Suprapubic skin (tissue), 4 donors: ENCODE results near the gene BRICD5. TPM values are rescaled to one million over a fixed set of nuclear protein-coding genes. Genes with fewer than 3 reads are reported as not detected.

Source experiments
- DNase-seq, 2 donors: peaks; one replicate each; pipeline ENCODE4 v3.0.0-alpha.2; 2019; ENCODE audit warnings: low spot score in 2 of 2
- H3K27ac ChIP-seq: fragments of 200-600 bp; sonication (generic); one replicate; pipeline ENCODE4 v1.5.1; 2019
- H3K27me3 ChIP-seq: fragments of 200-600 bp; sonication (generic); one replicate; pipeline ENCODE4 v1.5.1; 2019
- H3K36me3 ChIP-seq: fragments of 200-600 bp; sonication (generic); one replicate; pipeline ENCODE4 v1.5.1; 2019
- H3K4me1 ChIP-seq: fragments of 200-600 bp; sonication (generic); one replicate; pipeline ENCODE4 v1.5.1; 2019
- H3K4me3 ChIP-seq: fragments of 200-600 bp; sonication (generic); one replicate; pipeline ENCODE4 v1.5.1; 2019; ENCODE audit warnings: mild to moderate bottlenecking
- H3K9me3 ChIP-seq: fragments of 200-600 bp; sonication (generic); one replicate; pipeline ENCODE4 v1.5.1; 2019
- CTCF ChIP-seq, 2 donors: fragments of 200-600 bp in 1 of 2; fragments of 450-650 bp in 1 of 2; sonication (generic) in 1 of 2; IDR thresholded peaks; one replicate each; pipeline ENCODE4 v1.5.1; 2016 to 2019; ENCODE audit warnings: antibody characterized with exemption in 2 of 2, mild to moderate bottlenecking in 1 of 2, moderate library complexity in 1 of 2
- EP300 ChIP-seq: sonication (generic); formaldehyde crosslinking; IDR thresholded peaks from one replicate; pipeline ENCODE4 v1.6.1; 2017; ENCODE audit warnings: antibody characterized with exemption
- POLR2A ChIP-seq, 2 donors: fragments of 450-650 bp; IDR thresholded peaks; one replicate each; pipeline ENCODE4 v1.6.1; 2017; ENCODE audit warnings: antibody characterized with exemption in 2 of 2, mild to moderate bottlenecking in 2 of 2, moderate library complexity in 2 of 2
- POLR2AphosphoS5 ChIP-seq, 3 donors: sonication (generic); formaldehyde crosslinking; IDR thresholded peaks; one replicate each; pipeline ENCODE4 v1.6.1; 2017; ENCODE audit warnings: antibody characterized with exemption in 3 of 3
- WGBS: methylation state at CpG from one replicate; pipeline ENCODE4 v1.1.5; 2018; 5-methylcytosine and 5-hydroxymethylcytosine counted together
- total RNA-seq, 4 donors: library from RNA; depleted of rRNA; stranded (reverse); fragments of >200 nt; gene quantifications; one replicate each; pipeline ENCODE4 v1.1.0, GENCODE V29; 2016

The BRICD5 gene
- total RNA-seq, 4 donors from 2014 or later, result 2.2 to 10.0 (median 3.2) TPM

- no peak for DNase-seq
- 81% methylated on average over 17 of the region's 17 CpGs for WGBS
- no peak for TF ChIP-seq POLR2A (IDR thresholded peaks at IDR 0.05)
- no peak for TF ChIP-seq POLR2AphosphoS5 (IDR thresholded peaks at IDR 0.05)
- no peak for TF ChIP-seq CTCF (IDR thresholded peaks at IDR 0.05)
- TF ChIP-seq EP300, result no peak
- no peaks in the 10 kb centered on the region for H3K27me3 ChIP-seq
- peaks cover 17% of the 10 kb centered on the region for H3K4me1 ChIP-seq
- H3K9me3 ChIP-seq, result no peaks in the 10 kb centered on the region
- H3K4me3 ChIP-seq, result no peak overlapping the region
- H3K36me3 ChIP-seq, result no peaks in the 10 kb centered on the region
- no peak overlapping the region for H3K27ac ChIP-seq
Observed at GRCh38 chr16:2187212-2187611, 23.5 kb downstream of the BRICD5 start.

- no peaks in the 10 kb centered on the region for H3K36me3 ChIP-seq
- H3K27me3 ChIP-seq, result no peaks in the 10 kb centered on the region
- WGBS, result no CpG with 5 or more reads among the region's 20 CpGs
- no peak overlapping the region for H3K27ac ChIP-seq
- H3K4me3 ChIP-seq, result no peak overlapping the region
- DNase-seq, result no peak
- H3K9me3 ChIP-seq, result no peaks in the 10 kb centered on the region
- TF ChIP-seq POLR2A (IDR thresholded peaks at IDR 0.05) (no peak), EP300 (no peak), CTCF (IDR thresholded peaks at IDR 0.05) (no peak), POLR2AphosphoS5 (IDR thresholded peaks at IDR 0.05) (no peak)
- peaks cover 21% of the 10 kb centered on the region for H3K4me1 ChIP-seq
Observed at GRCh38 chr16:2186505-2186904, 24.2 kb downstream of the BRICD5 start.

- DNase-seq, result no peak
- no peak overlapping the region for H3K4me3 ChIP-seq
- H3K27me3 ChIP-seq, result no peaks in the 10 kb centered on the region
- no peak overlapping the region for H3K27ac ChIP-seq
- TF ChIP-seq EP300 (no peak), POLR2A (IDR thresholded peaks at IDR 0.05) (no peak)
- WGBS, result 89% methylated on average over 13 of the region's 13 CpGs
- no peaks in the 10 kb centered on the region for H3K36me3 ChIP-seq
- peaks cover 17% of the 10 kb centered on the region for H3K4me1 ChIP-seq
- H3K9me3 ChIP-seq, result no peaks in the 10 kb centered on the region
Observed at GRCh38 chr16:2186064-2186463, 24.6 kb downstream of the BRICD5 start.

- H3K27ac ChIP-seq, result no peak overlapping the region
- 93% methylated on average over 6 of the region's 20 CpGs for WGBS
- H3K9me3 ChIP-seq, result no peaks in the 10 kb centered on the region
- no peak for DNase-seq
- peaks cover 7% of the 10 kb centered on the region for H3K4me1 ChIP-seq
- no peaks in the 10 kb centered on the region for H3K27me3 ChIP-seq
- H3K36me3 ChIP-seq, result no peaks in the 10 kb centered on the region
- H3K4me3 ChIP-seq, result no peak overlapping the region
- TF ChIP-seq POLR2A (IDR thresholded peaks at IDR 0.05) (no peak), EP300 (no peak), CTCF (IDR thresholded peaks at IDR 0.05) (no peak), POLR2AphosphoS5 (IDR thresholded peaks at IDR 0.05) (no peak)
Observed at GRCh38 chr16:2184962-2185361, 25.7 kb downstream of the BRICD5 start.

GRCh38 chr16:2184346-2184745, 26.3 kb downstream of the BRICD5 start:
- Histone ChIP-seq H3K9me3 (no peaks in the 10 kb centered on the region), H3K36me3 (no peaks in the 10 kb centered on the region), H3K4me3 (no peak overlapping the region), H3K27ac (no peak overlapping the region), H3K27me3 (no peaks in the 10 kb centered on the region), H3K4me1 (peaks cover 9% of the 10 kb centered on the region)
- 77% methylated on average over 16 of the region's 19 CpGs for WGBS
- DNase-seq, result no peak
- TF ChIP-seq POLR2A (IDR thresholded peaks at IDR 0.05) (no peak), EP300 (no peak), CTCF (IDR thresholded peaks at IDR 0.05) (no peak), POLR2AphosphoS5 (IDR thresholded peaks at IDR 0.05) (no peak)

- H3K36me3 ChIP-seq, result no peaks in the 10 kb centered on the region
- peaks cover 13% of the 10 kb centered on the region for H3K4me1 ChIP-seq
- no peak for DNase-seq
- WGBS, result 95% methylated on average over 23 of the region's 30 CpGs
- no peaks in the 10 kb centered on the region for H3K9me3 ChIP-seq
- TF ChIP-seq CTCF (IDR thresholded peaks at IDR 0.05) (no peak), POLR2A (IDR thresholded peaks at IDR 0.05) (no peak), POLR2AphosphoS5 (IDR thresholded peaks at IDR 0.05) (no peak), EP300 (no peak)
- H3K27me3 ChIP-seq, result no peaks in the 10 kb centered on the region
- H3K27ac ChIP-seq, result no peak overlapping the region
- H3K4me3 ChIP-seq, result no peak overlapping the region
Observed at GRCh38 chr16:2183671-2184070, 27.0 kb downstream of the BRICD5 start.
